Measurements from ENCODE around the gene WDR33. TPM values are rescaled to one million over a fixed set of nuclear protein-coding genes. Genes with fewer than 3 reads are reported as not detected.

The WDR33 gene
- total and polyA plus RNA-seq, 7 donors, result 11.2 to 38.9 (median 32.7) TPM

DNA sequence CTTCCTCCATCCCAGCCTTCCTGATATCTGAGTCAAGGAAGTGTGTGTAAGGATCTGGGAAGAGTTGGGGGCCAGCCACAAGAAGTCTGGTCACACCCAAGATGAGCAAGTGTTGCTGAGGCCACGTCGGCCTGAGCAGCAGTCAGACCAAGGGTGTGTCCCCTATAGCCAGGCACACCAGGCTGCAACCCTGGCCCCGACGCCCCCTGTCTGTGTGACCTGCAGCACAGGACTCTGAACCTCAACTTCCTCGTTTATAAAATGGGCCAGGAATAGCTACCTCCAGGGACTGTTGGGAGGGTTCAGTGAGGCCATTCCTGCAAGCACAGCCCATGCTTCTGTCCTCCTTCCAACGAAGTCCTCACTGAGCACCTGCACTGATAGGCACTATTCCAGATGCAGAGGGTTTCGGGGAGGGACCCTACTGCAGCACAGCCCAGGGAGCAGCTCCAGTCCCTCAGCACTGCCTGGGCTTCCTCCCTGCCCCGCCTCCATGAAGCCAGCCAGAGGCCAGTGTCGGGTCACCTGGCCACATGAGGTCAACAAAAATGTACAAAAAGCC is 148.9 kb downstream of the WDR33 start:
- TF ChIP-seq, protein P1, sequence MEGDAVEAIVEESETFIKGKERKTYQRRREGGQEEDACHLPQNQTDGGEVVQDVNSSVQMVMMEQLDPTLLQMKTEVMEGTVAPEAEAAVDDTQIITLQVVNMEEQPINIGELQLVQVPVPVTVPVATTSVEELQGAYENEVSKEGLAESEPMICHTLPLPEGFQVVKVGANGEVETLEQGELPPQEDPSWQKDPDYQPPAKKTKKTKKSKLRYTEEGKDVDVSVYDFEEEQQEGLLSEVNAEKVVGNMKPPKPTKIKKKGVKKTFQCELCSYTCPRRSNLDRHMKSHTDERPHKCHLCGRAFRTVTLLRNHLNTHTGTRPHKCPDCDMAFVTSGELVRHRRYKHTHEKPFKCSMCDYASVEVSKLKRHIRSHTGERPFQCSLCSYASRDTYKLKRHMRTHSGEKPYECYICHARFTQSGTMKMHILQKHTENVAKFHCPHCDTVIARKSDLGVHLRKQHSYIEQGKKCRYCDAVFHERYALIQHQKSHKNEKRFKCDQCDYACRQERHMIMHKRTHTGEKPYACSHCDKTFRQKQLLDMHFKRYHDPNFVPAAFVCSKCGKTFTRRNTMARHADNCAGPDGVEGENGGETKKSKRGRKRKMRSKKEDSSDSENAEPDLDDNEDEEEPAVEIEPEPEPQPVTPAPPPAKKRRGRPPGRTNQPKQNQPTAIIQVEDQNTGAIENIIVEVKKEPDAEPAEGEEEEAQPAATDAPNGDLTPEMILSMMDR (IDR thresholded peaks at IDR 0.05), result no peak
- DNase-seq (peak in 1 of 2 donors; percentile 69), ATAC-seq (peak in 2 of 4 donors; percentile 31 to 38)
- Histone ChIP-seq H3K4me1 (peaks cover 6% of the 10 kb centered on the region), H3K36me3 (ENCODE audit: insufficient read depth in 1 of 2, low read depth in 1 of 2) (peaks cover 0 to 4% of the 10 kb centered on the region in 2 donors), H3K9me3 (no peaks in the 10 kb centered on the region), H3K27me3 (ENCODE audit: insufficient read depth in 3 of 3, low read length in 2 of 3) (peaks cover 0 to 1% (median 0%) of the 10 kb centered on the region in 3 donors), H3K4me3 (no peak overlapping the region), H3K27ac (peak overlapping the region; percentile 16)
- intact Hi-C loops (cut with DNase I), result no loop called here
- 54 to 61% (median 58%) methylated on average over 9 of the region's 9 CpGs for WGBS, 3 donors

DNA sequence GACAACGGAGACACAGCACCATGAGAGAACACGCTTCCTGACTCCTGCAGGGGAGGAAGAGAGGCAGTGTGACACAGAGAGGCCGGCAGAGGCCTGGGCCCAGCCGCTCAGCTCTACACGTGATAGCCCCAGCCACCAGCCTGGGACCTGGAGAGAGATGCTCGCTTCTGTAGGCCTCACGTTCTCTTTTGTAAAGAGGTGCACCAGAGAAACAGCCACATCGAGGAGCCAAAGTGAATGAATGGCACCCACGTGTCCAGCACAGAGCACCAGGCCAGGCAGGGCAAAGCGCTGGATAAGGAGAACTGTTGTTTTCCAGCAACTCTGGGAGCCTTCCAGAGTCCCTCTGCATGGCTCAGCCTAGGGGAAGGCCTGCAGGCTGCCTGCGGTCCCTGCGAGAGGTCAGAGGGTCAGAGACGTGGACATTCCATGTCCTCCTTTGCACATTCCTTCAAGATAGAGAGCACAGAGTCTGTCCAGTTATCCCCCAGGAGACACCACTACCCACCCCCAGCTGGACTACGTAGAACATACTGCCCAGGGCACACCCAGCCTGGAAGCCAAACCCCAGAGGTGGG is 149.8 kb downstream of the WDR33 start:
- intact Hi-C loops (cut with DNase I), result no loop called here
- no peaks in the 10 kb centered on the region for H3K9me3 ChIP-seq
- no peak overlapping the region for H3K4me3 ChIP-seq
- ATAC-seq (no peak), DNase-seq (no peak)
- no peak overlapping the region for H3K27ac ChIP-seq
- peaks cover 0 to 1% (median 0%) of the 10 kb centered on the region in 3 donors for H3K27me3 ChIP-seq (ENCODE audit: insufficient read depth in 3 of 3, low read length in 2 of 3)
- 80 to 81% (median 81%) methylated on average over 14 of the region's 14 CpGs for WGBS, 3 donors
- H3K4me1 ChIP-seq, result peaks cover 6% of the 10 kb centered on the region
- H3K36me3 ChIP-seq (ENCODE audit: insufficient read depth in 1 of 2, low read depth in 1 of 2), result peaks cover 0 to 4% of the 10 kb centered on the region in 2 donors
- TF ChIP-seq, protein P1 (IDR thresholded peaks at IDR 0.05), result no peak

DNA sequence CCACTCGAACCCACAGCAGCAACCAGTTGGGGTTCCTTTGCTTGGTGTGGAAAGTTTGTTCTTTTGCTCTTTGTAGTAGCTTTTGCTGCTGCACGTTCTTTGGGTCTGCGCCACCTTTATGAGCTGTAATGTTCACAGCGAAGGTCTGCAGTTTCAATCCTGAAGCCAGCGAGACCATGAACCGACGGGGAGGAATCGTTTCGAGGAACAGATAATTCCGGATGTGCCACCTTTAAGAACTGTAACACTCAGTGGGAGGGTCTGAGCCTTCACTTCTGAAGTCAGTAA is 150.7 kb downstream of the WDR33 start:
- Histone ChIP-seq H3K27ac (no peak overlapping the region), H3K36me3 (ENCODE audit: insufficient read depth in 1 of 2, low read depth in 1 of 2) (peaks cover 0 to 4% of the 10 kb centered on the region in 2 donors), H3K4me3 (no peak overlapping the region), H3K9me3 (no peaks in the 10 kb centered on the region), H3K4me1 (peaks cover 6% of the 10 kb centered on the region), H3K27me3 (ENCODE audit: insufficient read depth in 3 of 3, low read length in 2 of 3) (no peaks in the 10 kb centered on the region)
- DNase-seq, result peak in 1 of 2 donors; percentile 6
- 90 to 94% (median 92%) methylated on average over 10 of the region's 10 CpGs for WGBS, 3 donors
- no peak for ATAC-seq
- TF ChIP-seq, protein P1 (IDR thresholded peaks at IDR 0.05), result no peak
- intact Hi-C loops (cut with DNase I), result no loop called here

DNA sequence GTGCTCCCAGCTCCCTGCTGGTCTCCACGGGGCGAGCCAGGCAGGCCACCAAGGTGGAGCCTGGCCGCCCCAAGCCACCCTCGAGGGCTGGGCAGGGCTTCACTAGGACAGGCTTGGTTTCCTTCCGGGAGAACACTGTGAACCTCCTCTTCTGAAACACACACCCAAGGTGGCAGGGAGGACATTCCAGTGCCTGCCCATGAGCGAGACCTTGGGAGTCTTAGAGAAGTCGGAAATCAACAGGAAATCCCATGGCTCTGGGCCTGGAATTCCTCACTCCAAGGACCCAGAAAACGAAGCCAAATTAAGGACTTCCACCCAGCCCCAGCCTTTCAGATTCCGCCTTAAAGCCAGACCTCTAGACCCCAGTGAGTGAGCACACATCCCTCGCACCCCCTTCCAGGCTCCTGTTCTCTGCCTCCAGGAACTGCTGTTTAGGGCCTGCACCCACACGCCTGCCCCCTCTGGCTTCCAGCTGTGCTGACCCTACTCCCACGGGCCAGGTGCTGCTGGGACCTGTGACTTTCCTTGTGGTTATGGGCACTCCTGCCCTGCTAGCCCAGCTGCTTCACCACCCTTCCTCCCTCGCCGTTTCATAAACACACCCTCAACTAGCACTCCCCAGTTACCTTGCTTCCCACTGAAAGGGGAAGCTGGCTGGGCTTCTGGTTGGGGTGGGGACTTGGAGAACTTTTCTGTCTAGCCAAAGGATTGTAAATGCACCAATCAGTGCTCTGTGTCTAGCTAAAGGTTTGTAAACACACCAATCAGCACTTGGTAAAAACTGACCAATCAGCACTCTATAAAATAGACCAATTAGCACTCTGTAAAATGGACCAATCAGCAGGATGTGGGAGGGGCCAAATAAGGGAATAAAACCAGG is 151.3 kb downstream of the WDR33 start:
- TF ChIP-seq, protein P1 (IDR thresholded peaks at IDR 0.05), result no peak
- Histone ChIP-seq H3K27ac (peak overlapping the region; percentile 32), H3K4me1 (peaks cover 6% of the 10 kb centered on the region), H3K4me3 (no peak overlapping the region), H3K27me3 (ENCODE audit: insufficient read depth in 3 of 3, low read length in 2 of 3) (no peaks in the 10 kb centered on the region), H3K9me3 (no peaks in the 10 kb centered on the region), H3K36me3 (ENCODE audit: insufficient read depth in 1 of 2, low read depth in 1 of 2) (peaks cover 0 to 4% of the 10 kb centered on the region in 2 donors)
- 65 to 76% (median 74%) methylated on average over 14 of the region's 14 CpGs for WGBS, 3 donors
- peak; percentile 11 to 47 (median 28) for ATAC-seq
- peak; percentile 26 to 61 for DNase-seq
- intact Hi-C loops (cut with DNase I), result loop anchor here (10.0 kb wide), 2 partner anchors 125 to 135 kb away; partner anchors contain the start of genes IWS1 (in 1 of the 2) and MYO7B (in 1 of the 2)

Data from psoas muscle (tissue), 8 donors.